GM10266 (cell line): ENCODE results near the gene RAMACL.

Experiments used
- DNase-seq: peaks from one replicate; pipeline ENCODE4 v3.0.0; 2012; ENCODE audit errors: extremely low spot score
- CTCF ChIP-seq: IDR thresholded peaks from 2 replicates; pipeline ENCODE4 v1.5.1; 2012; ENCODE audit warnings: mild to moderate bottlenecking, low read depth; ENCODE audit not compliant: control insufficient read depth, insufficient read depth; ENCODE audit errors: missing control alignments

The RAMACL gene

GRCh38 chr6:166565084-166565967 lies 21.2 kb downstream of the RAMACL start:
- TF ChIP-seq CTCF: no peak

GRCh38 chr6:166563805-166564204 lies 22.7 kb downstream of the RAMACL start:
- no peak for DNase-seq

More at GRCh38 chr6:166565084-166565967, 21.2 kb downstream of the RAMACL start:
- DNase-seq: no peak

GRCh38 chr6:166563200-166563599 lies 23.3 kb downstream of the RAMACL start:
- no peak for TF ChIP-seq CTCF
- no peak for DNase-seq

More at GRCh38 chr6:166563805-166564204, 22.7 kb downstream of the RAMACL start:
- TF ChIP-seq CTCF: no peak

- DNase-seq: no peak
- TF ChIP-seq CTCF: no peak
Observed at GRCh38 chr6:166562726-166563125, 23.8 kb downstream of the RAMACL start.

GRCh38 chr6:166561771-166562359 lies 24.6 kb downstream of the RAMACL start:
- no peak for TF ChIP-seq CTCF
- no peak for DNase-seq

- DNase-seq: no peak
- TF ChIP-seq CTCF: no peak
Observed at GRCh38 chr6:166560222-166560621, 26.3 kb downstream of the RAMACL start.

- TF ChIP-seq CTCF: no peak
Observed at GRCh38 chr6:166559662-166560061, 26.8 kb downstream of the RAMACL start.

More at GRCh38 chr6:166559662-166560061, 26.8 kb downstream of the RAMACL start:
- DNase-seq: no peak
